UCSD-AML1 (cell line): Measurements from ENCODE around the gene CHMP5.
"Not testable (repeated sequence)": the region's sequence is repeated elsewhere in the genome, so short reads cannot be mapped to it uniquely, and the experiment has no call there.

Experiments used
- DNase-seq: peaks from one replicate; lab custom pipeline; 2025; ENCODE audit not compliant: unreplicated experiment; lab: John Stamatoyannopoulos, UW

CHMP5 gene

GRCh38 chr9:33311953-33312352 lies 47.1 kb downstream of the CHMP5 start:
- no peak for DNase-seq

- DNase-seq, result no peak
These were observed 50.5 kb downstream of the CHMP5 start for GRCh38 chr9:33315371-33315770.

DNA sequence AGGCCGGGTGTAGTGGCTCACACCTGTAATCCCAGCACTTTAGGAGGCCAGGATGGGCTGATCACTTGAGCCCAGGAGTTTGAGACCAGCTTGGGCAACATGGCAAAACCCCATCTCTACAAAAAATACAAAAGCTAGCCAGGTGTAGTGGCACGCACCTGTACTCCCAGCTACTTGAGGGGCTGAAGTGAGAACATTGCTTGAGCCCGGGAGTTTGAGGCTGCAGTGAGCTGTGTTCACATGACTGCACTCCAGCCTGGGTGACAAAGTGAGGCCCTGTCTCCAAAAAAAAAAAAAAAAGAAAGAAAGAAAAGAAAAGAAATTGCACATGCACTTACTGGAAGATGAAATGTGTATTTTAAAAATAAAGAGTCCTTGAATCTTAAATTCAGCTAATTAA lies 52.3 kb downstream of the CHMP5 start:
- DNase-seq, result not testable (repeated sequence)

GRCh38 chr9:33318225-33318624 lies 53.4 kb downstream of the CHMP5 start:
- no peak for DNase-seq

- no peak for DNase-seq
These were observed 53.9 kb downstream of the CHMP5 start for GRCh38 chr9:33318781-33319180.

GRCh38 chr9:33320230-33320567 lies 55.4 kb downstream of the CHMP5 start:
- no peak for DNase-seq

GRCh38 chr9:33320568-33321261 lies 55.9 kb downstream of the CHMP5 start:
- no peak for DNase-seq

- DNase-seq, result no peak
These were observed 64.3 kb downstream of the CHMP5 start for GRCh38 chr9:33329117-33329563.

DNA sequence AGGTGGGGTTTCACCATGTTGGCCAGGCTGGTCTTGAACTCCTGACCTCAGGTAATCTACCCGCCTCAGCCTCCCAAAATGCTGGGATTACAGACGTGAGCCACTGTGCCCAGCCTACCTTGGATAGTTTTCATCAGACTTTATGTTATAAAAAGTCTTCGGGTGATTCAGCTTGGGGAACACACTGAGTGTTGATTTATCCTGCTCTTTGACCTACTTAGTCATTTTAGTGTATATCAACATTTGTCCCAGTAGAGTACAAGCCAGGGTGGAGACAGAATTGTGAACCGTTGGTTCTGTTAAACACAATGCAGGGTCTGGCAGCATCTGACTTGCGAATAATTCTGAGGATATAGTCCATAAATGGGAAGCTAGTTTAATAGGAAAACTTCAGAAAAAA lies 65.1 kb downstream of the CHMP5 start:
- DNase-seq, result no peak

- no peak for DNase-seq
These were observed 66.6 kb downstream of the CHMP5 start for GRCh38 chr9:33331377-33331891.
